ENCODE data around the gene RGS9. TPM values are rescaled to one million over a fixed set of nuclear protein-coding genes. Genes with fewer than 3 reads are reported as not detected.

Gene RGS9
- total and polyA plus RNA-seq, 8 donors = 4.0 to 17.2 (median 11.4) TPM

GRCh38 chr17:65218261-65218660 is 81.1 kb downstream of the RGS9 start:
- no peak overlapping the region for H3K4me3 ChIP-seq
- H3K9me3 ChIP-seq = no peaks in the 10 kb centered on the region
- ATAC-seq = no peak
- intact Hi-C loops (cut with DNase I) = no loop called here
- TF ChIP-seq, protein P1, sequence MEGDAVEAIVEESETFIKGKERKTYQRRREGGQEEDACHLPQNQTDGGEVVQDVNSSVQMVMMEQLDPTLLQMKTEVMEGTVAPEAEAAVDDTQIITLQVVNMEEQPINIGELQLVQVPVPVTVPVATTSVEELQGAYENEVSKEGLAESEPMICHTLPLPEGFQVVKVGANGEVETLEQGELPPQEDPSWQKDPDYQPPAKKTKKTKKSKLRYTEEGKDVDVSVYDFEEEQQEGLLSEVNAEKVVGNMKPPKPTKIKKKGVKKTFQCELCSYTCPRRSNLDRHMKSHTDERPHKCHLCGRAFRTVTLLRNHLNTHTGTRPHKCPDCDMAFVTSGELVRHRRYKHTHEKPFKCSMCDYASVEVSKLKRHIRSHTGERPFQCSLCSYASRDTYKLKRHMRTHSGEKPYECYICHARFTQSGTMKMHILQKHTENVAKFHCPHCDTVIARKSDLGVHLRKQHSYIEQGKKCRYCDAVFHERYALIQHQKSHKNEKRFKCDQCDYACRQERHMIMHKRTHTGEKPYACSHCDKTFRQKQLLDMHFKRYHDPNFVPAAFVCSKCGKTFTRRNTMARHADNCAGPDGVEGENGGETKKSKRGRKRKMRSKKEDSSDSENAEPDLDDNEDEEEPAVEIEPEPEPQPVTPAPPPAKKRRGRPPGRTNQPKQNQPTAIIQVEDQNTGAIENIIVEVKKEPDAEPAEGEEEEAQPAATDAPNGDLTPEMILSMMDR (IDR thresholded peaks at IDR 0.05) = no peak
- H3K27ac ChIP-seq = no peak overlapping the region
- H3K27me3 ChIP-seq = no peaks in the 10 kb centered on the region
- no peak for DNase-seq
- H3K36me3 ChIP-seq = no peaks in the 10 kb centered on the region
- H3K4me1 ChIP-seq = no peaks in the 10 kb centered on the region

- ATAC-seq = no peak
- intact Hi-C loops (cut with DNase I) = no loop called here
- no peaks in the 10 kb centered on the region for H3K36me3 ChIP-seq
These were observed 82.0 kb downstream of the RGS9 start for GRCh38 chr17:65219124-65219523.

DNA sequence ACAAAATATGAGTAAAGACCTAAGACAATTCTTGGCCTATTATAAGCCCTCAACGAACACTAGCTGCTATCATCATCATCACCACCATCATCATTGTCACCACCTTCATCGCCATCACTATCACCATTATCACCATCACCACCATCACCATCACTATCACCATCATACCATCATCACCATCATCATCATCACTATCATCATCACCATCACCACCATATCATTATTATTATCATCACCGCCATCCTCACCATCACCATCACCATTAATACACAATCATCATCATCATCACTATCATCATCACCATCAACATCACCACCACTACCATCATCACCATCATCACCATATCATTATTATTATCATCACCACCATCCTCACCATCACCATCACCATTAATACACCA is 82.5 kb downstream of the RGS9 start:
- H3K27ac ChIP-seq = no peak overlapping the region
- intact Hi-C loops (cut with DNase I) = no loop called here
- no peaks in the 10 kb centered on the region for H3K27me3 ChIP-seq
- no peak overlapping the region for H3K4me3 ChIP-seq
- TF ChIP-seq, protein P1 (IDR thresholded peaks at IDR 0.05) = no peak
- DNase-seq (no peak), ATAC-seq (no peak)
- no peaks in the 10 kb centered on the region for H3K4me1 ChIP-seq
- no peaks in the 10 kb centered on the region for H3K36me3 ChIP-seq
- H3K9me3 ChIP-seq = no peaks in the 10 kb centered on the region

More at GRCh38 chr17:65219124-65219523, 82.0 kb downstream of the RGS9 start:
- Histone ChIP-seq H3K4me3 (no peak overlapping the region), H3K27ac (no peak overlapping the region), H3K9me3 (no peaks in the 10 kb centered on the region), H3K4me1 (no peaks in the 10 kb centered on the region), H3K27me3 (no peaks in the 10 kb centered on the region)
- DNase-seq = no peak
- TF ChIP-seq, protein P1 (IDR thresholded peaks at IDR 0.05) = no peak

- no peak for ATAC-seq
- H3K4me1 ChIP-seq = no peaks in the 10 kb centered on the region
- H3K36me3 ChIP-seq = no peaks in the 10 kb centered on the region
- H3K4me3 ChIP-seq = no peak overlapping the region
- intact Hi-C loops (cut with DNase I) = no loop called here
- no peaks in the 10 kb centered on the region for H3K9me3 ChIP-seq
- TF ChIP-seq, protein P1 (IDR thresholded peaks at IDR 0.05) = no peak
- no peak overlapping the region for H3K27ac ChIP-seq
- DNase-seq = no peak
- no peaks in the 10 kb centered on the region for H3K27me3 ChIP-seq
These were observed 83.6 kb downstream of the RGS9 start for GRCh38 chr17:65220732-65221131.

GRCh38 chr17:65222214-65222738 is 85.1 kb downstream of the RGS9 start:
- no peak for ATAC-seq
- no peak overlapping the region for H3K27ac ChIP-seq
- H3K36me3 ChIP-seq = no peaks in the 10 kb centered on the region
- H3K4me3 ChIP-seq = no peak overlapping the region
- no peaks in the 10 kb centered on the region for H3K4me1 ChIP-seq
- TF ChIP-seq, protein P1 (IDR thresholded peaks at IDR 0.05) = no peak
- no peak for DNase-seq
- peaks cover 0 to 5% of the 10 kb centered on the region in 2 donors for H3K27me3 ChIP-seq
- H3K9me3 ChIP-seq = no peaks in the 10 kb centered on the region
- intact Hi-C loops (cut with DNase I) = no loop called here

All from left lung (tissue), 10 donors.